Measurements from ENCODE around the gene IMPG1. TPM values are rescaled to one million over a fixed set of nuclear protein-coding genes. Genes with fewer than 3 reads are reported as not detected.

IMPG1 gene
- total RNA-seq, 1 donor from 2014 or later: not detected

DNA sequence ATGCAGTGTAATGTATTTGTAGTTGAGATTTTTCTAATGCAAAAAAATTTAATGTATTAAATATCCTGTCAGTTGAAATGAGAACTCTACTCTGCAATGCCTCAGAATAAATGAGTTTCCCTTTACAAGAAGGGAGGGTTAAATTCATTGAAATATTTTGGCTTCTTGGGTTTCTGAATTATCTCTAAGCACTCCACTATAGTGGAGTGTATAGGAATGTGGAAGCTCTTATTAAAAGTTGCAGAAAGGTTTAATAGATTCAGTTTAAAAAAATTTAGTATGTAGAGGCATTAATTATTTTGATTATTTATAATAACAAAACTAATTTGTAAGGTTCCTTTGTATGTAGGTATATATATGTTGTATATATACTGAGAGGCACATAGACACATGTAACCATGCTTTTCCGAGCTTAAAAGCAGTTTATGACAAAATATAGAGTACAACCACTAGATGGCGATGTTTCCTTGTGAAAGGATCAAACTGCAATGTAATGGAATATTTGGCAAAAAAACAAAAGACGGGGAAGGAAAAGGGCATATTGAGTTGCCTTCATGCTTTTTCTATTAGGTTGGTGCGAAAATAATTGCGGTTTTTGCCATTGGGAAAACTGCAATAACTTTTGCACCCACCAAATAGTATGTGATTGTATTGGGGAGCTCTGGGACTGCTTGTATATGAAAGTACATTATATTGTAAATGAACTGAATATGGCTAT, 179.2 kb downstream of the IMPG1 start:
- peak; percentile 70 to 80 for ATAC-seq
- H3K4me1 ChIP-seq: no peaks in the 10 kb centered on the region
- DNase-seq: no peak
- intact Hi-C loops (cut with DNase I): no loop called here
- no peak overlapping the region for H3K27ac ChIP-seq
- TF ChIP-seq, protein P1, sequence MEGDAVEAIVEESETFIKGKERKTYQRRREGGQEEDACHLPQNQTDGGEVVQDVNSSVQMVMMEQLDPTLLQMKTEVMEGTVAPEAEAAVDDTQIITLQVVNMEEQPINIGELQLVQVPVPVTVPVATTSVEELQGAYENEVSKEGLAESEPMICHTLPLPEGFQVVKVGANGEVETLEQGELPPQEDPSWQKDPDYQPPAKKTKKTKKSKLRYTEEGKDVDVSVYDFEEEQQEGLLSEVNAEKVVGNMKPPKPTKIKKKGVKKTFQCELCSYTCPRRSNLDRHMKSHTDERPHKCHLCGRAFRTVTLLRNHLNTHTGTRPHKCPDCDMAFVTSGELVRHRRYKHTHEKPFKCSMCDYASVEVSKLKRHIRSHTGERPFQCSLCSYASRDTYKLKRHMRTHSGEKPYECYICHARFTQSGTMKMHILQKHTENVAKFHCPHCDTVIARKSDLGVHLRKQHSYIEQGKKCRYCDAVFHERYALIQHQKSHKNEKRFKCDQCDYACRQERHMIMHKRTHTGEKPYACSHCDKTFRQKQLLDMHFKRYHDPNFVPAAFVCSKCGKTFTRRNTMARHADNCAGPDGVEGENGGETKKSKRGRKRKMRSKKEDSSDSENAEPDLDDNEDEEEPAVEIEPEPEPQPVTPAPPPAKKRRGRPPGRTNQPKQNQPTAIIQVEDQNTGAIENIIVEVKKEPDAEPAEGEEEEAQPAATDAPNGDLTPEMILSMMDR (IDR thresholded peaks at IDR 0.05): peak; percentile 66
- H3K27me3 ChIP-seq (ENCODE audit: low read depth): no peaks in the 10 kb centered on the region
- H3K36me3 ChIP-seq: peaks cover 21% of the 10 kb centered on the region
- H3K9me3 ChIP-seq: no peaks in the 10 kb centered on the region
- H3K4me3 ChIP-seq: no peak overlapping the region

DNA sequence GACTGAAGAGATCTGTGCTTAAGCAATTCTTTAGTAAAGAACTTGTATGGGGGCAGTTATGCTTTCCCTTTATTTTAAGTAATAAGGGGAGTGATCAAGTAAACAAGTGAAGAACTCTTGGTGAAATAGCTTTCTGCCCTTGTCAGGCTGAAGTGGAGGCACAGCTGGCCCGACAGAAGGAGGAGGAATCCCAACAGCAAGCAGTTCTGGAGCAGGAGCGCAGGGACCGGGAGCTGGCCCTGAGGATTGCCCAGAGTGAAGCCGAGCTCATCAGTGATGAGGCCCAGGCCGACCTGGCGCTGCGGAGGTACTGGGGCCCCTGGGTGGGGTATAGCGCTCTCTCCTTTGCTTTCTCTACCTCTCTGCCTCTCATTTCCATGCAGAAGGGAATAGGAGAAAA, 180.1 kb downstream of the IMPG1 start:
- peaks cover 21% of the 10 kb centered on the region for H3K36me3 ChIP-seq
- ATAC-seq (peak; percentile 74 to 76), DNase-seq (peak; percentile 51)
- H3K27ac ChIP-seq: no peak overlapping the region
- intact Hi-C loops (cut with DNase I): no loop called here
- H3K4me1 ChIP-seq: no peaks in the 10 kb centered on the region
- TF ChIP-seq, protein P1 (IDR thresholded peaks at IDR 0.05): no peak
- no peak overlapping the region for H3K4me3 ChIP-seq
- no peaks in the 10 kb centered on the region for H3K9me3 ChIP-seq
- no peaks in the 10 kb centered on the region for H3K27me3 ChIP-seq (ENCODE audit: low read depth)

DNA sequence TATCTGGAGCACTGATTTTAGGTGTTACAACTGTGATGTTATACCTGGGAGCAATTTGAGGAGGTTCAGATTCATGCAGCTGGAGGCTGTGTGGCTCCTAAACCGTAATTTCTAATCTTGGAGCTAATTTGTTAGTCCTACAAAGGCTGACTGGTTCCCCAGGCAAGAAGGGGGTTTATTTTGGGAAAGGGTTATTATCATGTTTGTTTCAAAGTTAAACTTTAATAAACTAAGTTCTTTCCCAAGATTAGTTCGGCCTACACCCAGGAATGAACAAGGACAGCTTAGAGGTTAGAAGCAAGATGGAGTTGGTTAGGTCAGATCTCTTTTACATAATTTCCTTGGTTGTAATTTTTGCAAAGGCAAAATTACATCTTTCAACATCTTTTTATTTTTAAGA, 187.6 kb downstream of the IMPG1 start:
- H3K4me1 ChIP-seq: no peaks in the 10 kb centered on the region
- H3K9me3 ChIP-seq: no peaks in the 10 kb centered on the region
- H3K36me3 ChIP-seq: peaks cover 32% of the 10 kb centered on the region
- no peak overlapping the region for H3K27ac ChIP-seq
- H3K4me3 ChIP-seq: no peak overlapping the region
- intact Hi-C loops (cut with DNase I): no loop called here
- no peaks in the 10 kb centered on the region for H3K27me3 ChIP-seq (ENCODE audit: low read depth)
- ATAC-seq: no peak
- TF ChIP-seq, protein P1 (IDR thresholded peaks at IDR 0.05): no peak
- no peak for DNase-seq

DNA sequence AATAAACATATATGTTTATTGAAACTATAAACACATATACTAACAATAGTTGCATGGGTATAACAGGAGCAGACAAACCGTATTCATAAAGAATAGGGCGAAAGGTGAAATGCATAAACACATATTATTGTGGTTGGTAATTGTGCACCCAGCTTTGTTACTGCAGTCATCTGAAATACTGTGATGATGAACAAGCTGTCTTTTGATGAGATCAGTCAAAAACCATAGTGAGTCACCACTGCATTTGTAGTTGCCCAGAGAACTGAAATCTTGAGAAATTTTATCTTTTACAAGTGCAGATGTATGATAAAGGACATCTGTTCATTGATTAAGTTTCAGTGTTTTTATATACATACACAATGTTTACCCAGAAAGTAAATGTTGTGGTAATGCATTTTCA, 189.7 kb downstream of the IMPG1 start:
- no peak for DNase-seq
- TF ChIP-seq, protein P1 (IDR thresholded peaks at IDR 0.05): no peak
- intact Hi-C loops (cut with DNase I): no loop called here

DNA sequence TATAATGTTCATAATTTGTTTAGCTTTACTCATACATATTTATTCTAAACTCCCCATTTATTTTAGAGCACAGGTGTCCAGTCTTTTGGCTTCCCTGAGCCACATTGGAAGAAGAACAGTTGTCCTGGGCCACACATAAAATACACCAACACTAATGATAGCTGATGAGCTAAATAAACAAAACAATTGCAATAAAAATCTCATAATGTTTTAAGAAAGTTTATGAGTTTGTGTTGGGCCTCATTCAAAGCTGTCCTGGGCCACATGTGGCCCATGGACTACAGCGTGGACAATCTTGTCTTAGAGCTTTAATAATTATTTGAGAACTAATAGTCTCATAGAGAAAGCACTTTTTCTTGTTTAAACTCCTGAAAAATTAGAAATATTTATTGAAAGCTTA, 192.2 kb downstream of the IMPG1 start:
- no peaks in the 10 kb centered on the region for H3K27me3 ChIP-seq (ENCODE audit: low read depth)
- DNase-seq (no peak), ATAC-seq (no peak)
- no peaks in the 10 kb centered on the region for H3K9me3 ChIP-seq
- TF ChIP-seq, protein P1 (IDR thresholded peaks at IDR 0.05): no peak
- intact Hi-C loops (cut with DNase I): no loop called here
- peaks cover 52% of the 10 kb centered on the region for H3K36me3 ChIP-seq
- H3K27ac ChIP-seq: no peak overlapping the region
- H3K4me3 ChIP-seq: no peak overlapping the region
- H3K4me1 ChIP-seq: no peaks in the 10 kb centered on the region

More for the DNA sequence above, 189.7 kb downstream of the IMPG1 start:
- Histone ChIP-seq H3K36me3 (peaks cover 41% of the 10 kb centered on the region), H3K9me3 (no peaks in the 10 kb centered on the region), H3K27ac (no peak overlapping the region), H3K4me3 (no peak overlapping the region), H3K27me3 (ENCODE audit: low read depth) (no peaks in the 10 kb centered on the region), H3K4me1 (no peaks in the 10 kb centered on the region)
- ATAC-seq: no peak

Measured in lower lobe of right lung (tissue), 2 donors.